HEK293T (cell line): ENCODE data around the gene PAX8.

Experiments used
- L3MBTL2 ChIP-seq: fragments of 450-650 bp; conservative IDR thresholded peaks from 2 replicates; pipeline ENCODE4 v1.6.1; 2016; ENCODE audit warnings: mild to moderate bottlenecking
- SP1 ChIP-seq: fragments of 450-650 bp; IDR thresholded peaks from 2 replicates; pipeline ENCODE4 v1.6.1; 2017

DNA sequence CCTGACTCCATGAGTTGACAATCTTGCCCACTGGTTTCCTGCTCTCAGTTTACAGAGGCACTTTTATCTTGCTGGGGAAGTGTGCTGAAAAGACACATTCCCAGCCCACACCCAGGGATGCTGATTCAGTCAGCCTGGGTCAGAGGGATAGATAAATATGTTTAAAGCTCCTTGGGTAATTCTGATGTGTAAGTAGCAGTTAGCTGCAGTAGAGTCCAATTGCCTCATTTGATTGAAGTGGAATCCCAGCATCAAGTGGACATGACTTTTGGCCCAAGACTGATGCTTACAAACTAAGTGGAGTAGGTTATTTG, 75.5 kb downstream of the PAX8 start:
- TF ChIP-seq SP1 (no peak), L3MBTL2 (no peak)
